Stimulated activated CD4-positive, alpha-beta T cell treated with anti-CD3 and anti-CD28 coated beads, Interleukin-4, amount 100 ng/mL, for 4 hours (primary cell): Measurements from ENCODE around the gene DCN.

Source experiments
- DNase-seq, 2 experiments: peaks; one replicate each; pipeline ENCODE4 v3.0.0-alpha.2; 2020

The DCN gene

DNA sequence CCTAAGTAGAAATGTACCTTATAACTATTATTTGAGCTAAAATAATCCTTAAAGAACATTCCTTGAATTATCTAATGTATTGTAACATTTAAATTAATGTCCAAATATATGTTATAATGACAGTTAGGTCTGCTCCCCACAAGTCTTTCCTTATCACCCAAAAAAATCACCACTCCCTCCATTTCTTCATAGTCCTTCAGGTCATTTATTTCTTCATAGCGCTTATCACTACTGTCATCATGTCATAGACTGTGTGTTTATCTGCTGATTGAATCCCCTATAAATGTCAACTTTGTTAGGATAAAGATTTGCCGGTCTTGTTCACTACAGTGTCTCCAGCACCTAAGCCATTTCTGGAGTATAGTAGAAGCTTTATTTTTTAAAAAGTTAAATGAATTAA lies 83.3 kb downstream of the DCN start:
- DNase-seq, result no peak

DNA sequence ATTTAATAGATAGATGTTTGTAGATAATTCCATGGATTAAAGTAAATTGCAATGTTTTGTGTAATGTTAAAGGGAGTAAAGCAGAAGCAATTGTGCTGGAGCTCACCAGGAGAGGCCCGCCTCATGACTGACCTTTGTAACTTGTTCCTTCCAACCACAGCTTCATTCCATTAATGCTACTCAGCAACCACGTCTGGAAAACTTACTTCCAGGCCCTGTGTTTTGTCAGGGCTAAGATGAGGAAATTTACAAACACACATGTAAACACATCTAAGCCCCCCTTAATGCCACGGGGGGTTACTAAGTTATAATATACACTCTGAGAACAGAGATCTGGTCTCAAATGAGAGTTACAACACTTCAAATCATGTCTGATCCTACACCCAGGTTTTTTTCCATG lies 83.7 kb downstream of the DCN start:
- no peak for DNase-seq

DNA sequence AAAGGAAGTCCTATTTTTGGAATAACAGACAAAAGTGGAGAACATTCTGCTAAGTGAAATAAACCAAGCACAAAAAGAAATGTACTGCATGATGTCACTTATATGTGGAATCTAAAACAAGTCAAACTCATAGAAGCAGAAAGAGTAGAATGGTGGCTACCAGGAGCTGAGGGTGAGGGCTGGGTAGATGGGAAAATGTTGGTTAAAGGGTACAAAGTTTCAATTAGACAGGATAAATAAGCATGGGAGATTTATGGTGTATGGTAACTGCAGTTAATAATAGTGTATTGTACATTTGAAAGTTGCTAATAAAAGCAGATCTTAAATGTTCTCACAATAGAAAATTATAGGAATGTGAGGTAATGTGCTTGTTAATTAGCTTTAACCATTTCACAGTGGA lies 84.2 kb downstream of the DCN start:
- no peak for DNase-seq

DNA sequence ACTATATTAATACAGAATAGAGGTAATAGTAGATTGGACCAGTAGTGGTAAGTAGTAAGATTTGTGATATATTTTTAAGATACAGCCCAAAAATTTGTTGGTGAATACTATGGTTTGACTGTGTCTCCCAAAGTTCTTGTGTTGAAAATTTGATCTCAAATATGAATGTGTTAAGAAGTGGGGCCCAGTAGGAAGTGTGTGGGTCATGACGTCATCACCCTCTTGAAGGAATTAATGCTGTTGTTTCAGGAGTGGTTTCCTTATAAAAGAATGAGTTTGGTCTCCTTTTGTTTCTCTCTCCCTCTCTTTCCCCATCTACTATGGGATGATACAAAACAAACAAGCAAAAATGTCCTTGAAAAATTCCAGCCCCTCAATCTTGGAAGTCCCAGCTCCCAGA lies 87.7 kb downstream of the DCN start:
- DNase-seq, result no peak

DNA sequence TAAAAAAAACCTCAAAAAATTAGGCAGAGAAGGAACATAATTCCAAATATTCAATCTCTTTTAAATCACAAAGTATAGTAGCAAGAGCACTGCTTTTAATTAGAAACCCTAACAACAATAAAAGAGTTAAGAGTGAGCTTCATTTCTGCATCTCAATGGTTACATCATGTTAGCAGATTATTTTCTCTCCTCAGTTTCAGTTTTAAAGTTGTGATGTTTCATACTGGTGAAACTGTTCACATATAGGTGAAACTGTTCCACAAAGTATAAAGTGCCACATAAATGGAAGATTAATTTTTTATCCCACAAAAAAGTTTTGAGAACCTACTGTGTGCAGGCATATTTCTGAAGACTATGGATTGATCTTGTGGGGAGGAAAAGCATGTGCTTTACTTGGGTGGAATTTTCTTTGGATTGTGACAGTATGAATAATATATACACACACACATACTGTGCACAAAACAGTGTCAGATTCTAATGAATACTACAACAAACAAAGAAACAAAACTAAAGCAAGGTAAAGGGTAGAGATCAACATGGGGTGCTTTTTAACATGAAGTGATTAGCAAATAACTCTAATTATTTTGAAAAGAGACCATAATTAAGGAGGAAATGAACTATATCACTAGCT lies 88.5 kb downstream of the DCN start:
- DNase-seq, result no peak

DNA sequence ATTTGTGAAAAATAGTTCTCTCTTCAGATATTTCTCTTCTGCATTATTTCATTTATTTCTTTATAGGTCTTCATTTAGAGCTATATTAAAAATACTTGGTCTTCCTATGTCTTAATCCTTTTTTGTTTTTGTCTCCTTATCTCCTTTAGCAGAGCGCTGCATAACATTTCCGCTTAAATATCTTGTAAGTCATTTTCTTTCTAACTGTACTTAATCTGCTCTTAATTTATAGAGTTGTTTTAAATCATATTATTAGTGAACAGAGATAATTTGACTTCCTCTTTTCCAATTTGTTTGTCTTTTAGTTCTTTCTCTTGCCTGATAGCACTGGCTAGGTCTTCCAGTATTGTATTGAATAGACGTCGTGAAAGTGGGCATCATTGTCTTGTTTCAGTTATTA lies 89.3 kb downstream of the DCN start:
- no peak for DNase-seq

DNA sequence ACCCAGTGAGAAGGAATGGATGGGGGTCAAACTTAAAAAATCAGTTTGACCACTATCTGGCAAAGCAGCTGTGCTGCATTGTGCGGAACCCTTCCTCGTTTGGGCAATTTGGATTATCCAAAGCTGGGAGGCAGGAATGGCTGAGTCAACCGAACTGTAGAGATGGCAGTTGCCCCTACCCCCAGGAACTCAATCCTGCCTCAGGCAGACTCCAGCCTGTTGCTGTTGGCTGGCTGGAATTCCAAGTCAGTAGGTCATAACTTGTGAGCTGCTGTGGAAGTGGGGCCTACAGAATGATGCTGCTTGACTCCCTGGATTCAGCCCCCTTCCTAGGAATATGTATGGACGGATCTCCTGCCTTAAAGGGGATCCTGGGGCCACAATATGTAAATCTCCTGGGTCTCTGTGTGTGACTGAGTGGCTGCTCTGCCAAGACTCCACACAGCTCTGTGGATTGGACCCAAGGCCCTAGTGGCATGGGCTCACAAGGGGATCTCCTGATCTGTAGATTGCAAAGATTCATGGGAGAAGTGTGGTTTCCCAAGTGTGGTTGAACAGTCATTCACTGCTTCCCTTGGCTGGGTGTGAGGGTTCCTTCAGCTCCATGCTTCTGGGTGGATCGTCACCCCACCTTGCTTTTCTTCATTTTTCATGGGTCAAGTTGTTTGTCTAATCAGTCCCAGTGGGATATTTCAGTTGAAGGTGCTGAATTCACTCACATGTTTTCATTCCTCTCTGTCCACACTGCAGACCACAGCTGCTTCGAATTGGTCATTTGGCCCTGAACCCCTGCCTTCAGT lies 90.5 kb downstream of the DCN start:
- no peak for DNase-seq
